GM23248 (cell line): Measurements from ENCODE around the gene EIF2S1.

Experiments
- EZH2 ChIP-seq: fragments of 200-600 bp; sonication (generic); IDR thresholded peaks from 2 replicates; pipeline ENCODE4 v1.6.1; 2018; ENCODE audit warnings: antibody characterized with exemption, mild to moderate bottlenecking; ENCODE audit not compliant: insufficient read depth, poor library complexity, severe bottlenecking
- EZH2phosphoT487 ChIP-seq: fragments of 200-600 bp; sonication (generic); IDR thresholded peaks from 2 replicates; pipeline ENCODE4 v1.6.1; 2018; ENCODE audit warnings: antibody characterized with exemption, moderate library complexity, mild to moderate bottlenecking, low read depth; ENCODE audit not compliant: insufficient read depth

- TF ChIP-seq EZH2 (no peak), EZH2phosphoT487 (no peak)
Measured at GRCh38 chr14:67311868-67312267, 48.3 kb upstream of the EIF2S1 start.
